ENCODE data around the gene KIAA0930. TPM values are rescaled to one million over a fixed set of nuclear protein-coding genes. Genes with fewer than 3 reads are reported as not detected.
"Not testable (repeated sequence)": the region's sequence is repeated elsewhere in the genome, so short reads cannot be mapped to it uniquely, and the experiment has no call there.

The KIAA0930 gene
- total RNA-seq, 2 experiments from 2014 or later, result 6.7 to 7.4 TPM

GRCh38 chr22:45195616-45196015 is 45.1 kb downstream of the KIAA0930 start:
- no peak overlapping the region for H3K4me3 ChIP-seq (ENCODE audit: low read length)

GRCh38 chr22:45194686-45195085 is 46.0 kb downstream of the KIAA0930 start:
- Histone ChIP-seq H3K9me3 (ENCODE audit: control insufficient read depth in 1 of 2, insufficient read depth in 1 of 2, low read length in 2 of 2) (no peaks in the 10 kb centered on the region), H3K4me3 (ENCODE audit: low read length) (no peak overlapping the region), H3K4me1 (ENCODE audit: insufficient read depth, low read length) (no peaks in the 10 kb centered on the region), H3K36me3 (ENCODE audit: insufficient read depth, low read length) (peaks cover 27% of the 10 kb centered on the region), H3K27ac (ENCODE audit: low read depth in 1 of 2, low read length in 2 of 2) (no peak overlapping the region), H3K27me3 (ENCODE audit: control insufficient read depth in 1 of 2, insufficient read depth in 2 of 2, low read length in 2 of 2) (no peaks in the 10 kb centered on the region)
- Mint-ChIP-seq H3K36me3 (ENCODE audit: low read depth) (peaks cover 10% of the 10 kb centered on the region), H3K9me3 (no peaks in the 10 kb centered on the region), H3K27me3 (no peaks in the 10 kb centered on the region), H3K4me1 (ENCODE audit: low read depth) (no peaks in the 10 kb centered on the region), H3K4me3 (no peak overlapping the region), H3K27ac (no peak overlapping the region)
- ChIA-PET CTCF (no interaction called here), POLR2A (no interaction called here)
- intact Hi-C loops (cut with DNase I, micrococcal nuclease), result no loop called here
- ATAC-seq (ENCODE audit: poor library complexity) (no peak), DNase-seq (no peak)
- TF ChIP-seq CTCF (IDR thresholded peaks at IDR 0.05), result no peak

More at GRCh38 chr22:45195616-45196015, 45.1 kb downstream of the KIAA0930 start:
- Histone ChIP-seq H3K9me3 (ENCODE audit: control insufficient read depth in 1 of 2, insufficient read depth in 1 of 2, low read length in 2 of 2) (no peaks in the 10 kb centered on the region), H3K4me1 (ENCODE audit: insufficient read depth, low read length) (no peaks in the 10 kb centered on the region), H3K27ac (ENCODE audit: low read depth in 1 of 2, low read length in 2 of 2) (no peak overlapping the region), H3K36me3 (ENCODE audit: insufficient read depth, low read length) (peaks cover 27% of the 10 kb centered on the region), H3K27me3 (ENCODE audit: control insufficient read depth in 1 of 2, insufficient read depth in 2 of 2, low read length in 2 of 2) (no peaks in the 10 kb centered on the region)
- Mint-ChIP-seq H3K9me3 (no peaks in the 10 kb centered on the region), H3K4me3 (no peak overlapping the region), H3K36me3 (ENCODE audit: low read depth) (peaks cover 15% of the 10 kb centered on the region), H3K27me3 (no peaks in the 10 kb centered on the region), H3K27ac (no peak overlapping the region), H3K4me1 (ENCODE audit: low read depth) (no peaks in the 10 kb centered on the region)
- TF ChIP-seq CTCF (IDR thresholded peaks at IDR 0.05), result no peak
- no peak for DNase-seq
- POLR2A ChIA-PET, result no interaction called here
- no peak for ATAC-seq (ENCODE audit: poor library complexity)
- CTCF ChIA-PET, result no interaction called here
- intact Hi-C loops (cut with DNase I, micrococcal nuclease), result no loop called here

GRCh38 chr22:45192701-45193187 is 48.0 kb downstream of the KIAA0930 start:
- ChIA-PET POLR2A (no interaction called here), CTCF (no interaction called here)
- H3K4me3 Mint-ChIP-seq, result no peak overlapping the region

GRCh38 chr22:45191746-45192145 is 48.9 kb downstream of the KIAA0930 start:
- H3K4me3 Mint-ChIP-seq; H3K27me3 Mint-ChIP-seq; H3K27me3 ChIP-seq (ENCODE audit: control insufficient read depth in 1 of 2, insufficient read depth in 2 of 2, low read length in 2 of 2); intact Hi-C loops (cut with DNase I, micrococcal nuclease); DNase-seq; H3K4me1 Mint-ChIP-seq (ENCODE audit: low read depth); H3K9me3 ChIP-seq (ENCODE audit: control insufficient read depth in 1 of 2, insufficient read depth in 1 of 2, low read length in 2 of 2); H3K9me3 Mint-ChIP-seq; H3K27ac ChIP-seq (ENCODE audit: low read depth in 1 of 2, low read length in 2 of 2); H3K4me3 ChIP-seq (ENCODE audit: low read length); H3K27ac Mint-ChIP-seq; H3K4me1 ChIP-seq (ENCODE audit: insufficient read depth, low read length); ATAC-seq (ENCODE audit: poor library complexity); POLR2A ChIA-PET: not testable (repeated sequence)
- CTCF ChIA-PET, result interaction anchor here (1.6 kb wide), 1 partner anchor 17 kb away, joined by 4 read pairs; no protein-coding TSS in a partner anchor
- peaks cover 18% of the 10 kb centered on the region for H3K36me3 ChIP-seq (ENCODE audit: insufficient read depth, low read length)
- H3K36me3 Mint-ChIP-seq (ENCODE audit: low read depth), result peaks cover 13% of the 10 kb centered on the region

More at GRCh38 chr22:45192701-45193187, 48.0 kb downstream of the KIAA0930 start:
- Mint-ChIP-seq H3K4me1 (ENCODE audit: low read depth) (no peaks in the 10 kb centered on the region), H3K9me3 (no peaks in the 10 kb centered on the region), H3K27me3 (no peaks in the 10 kb centered on the region), H3K27ac (no peak overlapping the region), H3K36me3 (ENCODE audit: low read depth) (peaks cover 10% of the 10 kb centered on the region)
- Histone ChIP-seq H3K9me3 (ENCODE audit: control insufficient read depth in 1 of 2, insufficient read depth in 1 of 2, low read length in 2 of 2) (no peaks in the 10 kb centered on the region), H3K4me3 (ENCODE audit: low read length) (no peak overlapping the region), H3K27me3 (ENCODE audit: control insufficient read depth in 1 of 2, insufficient read depth in 2 of 2, low read length in 2 of 2) (no peaks in the 10 kb centered on the region), H3K4me1 (ENCODE audit: insufficient read depth, low read length) (no peaks in the 10 kb centered on the region), H3K36me3 (ENCODE audit: insufficient read depth, low read length) (peaks cover 23% of the 10 kb centered on the region), H3K27ac (ENCODE audit: low read depth in 1 of 2, low read length in 2 of 2) (no peak overlapping the region)
- ATAC-seq (ENCODE audit: poor library complexity) (no peak), DNase-seq (no peak)
- intact Hi-C loops (cut with DNase I, micrococcal nuclease), result no loop called here
- TF ChIP-seq CTCF (IDR thresholded peaks at IDR 0.05), result no peak

All from CD4-positive, alpha-beta T cell (primary cell).